GM18511 (cell line): Measurements from ENCODE around the gene GALNT6.
"Not testable (repeated sequence)": the region's sequence is repeated elsewhere in the genome, so short reads cannot be mapped to it uniquely, and the experiment has no call there.

Experiments used
- ATAC-seq: cut with Tn5 transposase; IDR thresholded peaks from one replicate; pipeline ENCODE4 v1.9.1; 2021; ENCODE audit warnings: mild to moderate bottlenecking, moderate library complexity; ENCODE audit not compliant: unreplicated experiment

Gene GALNT6

GRCh38 chr12:51361161-51362016, 29.8 kb downstream of the GALNT6 start:
- no peak for ATAC-seq

- ATAC-seq = no peak
These were observed 30.9 kb downstream of the GALNT6 start for GRCh38 chr12:51360315-51360714.

- ATAC-seq = no peak
These were observed 31.4 kb downstream of the GALNT6 start for GRCh38 chr12:51359851-51360250.

GRCh38 chr12:51358496-51358895, 32.7 kb downstream of the GALNT6 start:
- ATAC-seq = no peak

GRCh38 chr12:51357374-51358047, 33.7 kb downstream of the GALNT6 start:
- ATAC-seq = no peak

- ATAC-seq = no peak
These were observed 39.2 kb downstream of the GALNT6 start for GRCh38 chr12:51351913-51352532.

GRCh38 chr12:51349026-51349425, 42.2 kb downstream of the GALNT6 start:
- no peak for ATAC-seq

GRCh38 chr12:51348116-51348515, 43.1 kb downstream of the GALNT6 start:
- ATAC-seq = no peak

- ATAC-seq = no peak
These were observed 44.6 kb downstream of the GALNT6 start, which contains the start of gene CELA1 for GRCh38 chr12:51346581-51346980. Gene CELA1, minus strand, starts transcription at chr12:51346679. Its CDS starts 41 bp downstream, at chr12:51346638.

- no peak for ATAC-seq
These were observed 45.5 kb downstream of the GALNT6 start for GRCh38 chr12:51345681-51346080.

- ATAC-seq = no peak
These were observed 48.0 kb downstream of the GALNT6 start for GRCh38 chr12:51343201-51343600.

GRCh38 chr12:51342416-51342815, 48.8 kb downstream of the GALNT6 start:
- ATAC-seq = no peak

GRCh38 chr12:51341251-51342007, 49.8 kb downstream of the GALNT6 start:
- no peak for ATAC-seq

- no peak for ATAC-seq
These were observed 51.5 kb downstream of the GALNT6 start for GRCh38 chr12:51339750-51340149.

GRCh38 chr12:51337336-51337735, 53.9 kb downstream of the GALNT6 start:
- not testable (repeated sequence) for ATAC-seq

GRCh38 chr12:51335931-51336330, 55.3 kb downstream of the GALNT6 start:
- ATAC-seq = no peak

GRCh38 chr12:51334764-51335163, 56.4 kb downstream of the GALNT6 start:
- no peak for ATAC-seq

- no peak for ATAC-seq
These were observed 57.7 kb downstream of the GALNT6 start for GRCh38 chr12:51333536-51333935.

- ATAC-seq = no peak
These were observed 61.0 kb downstream of the GALNT6 start for GRCh38 chr12:51330186-51330585.

- no peak for ATAC-seq
These were observed 61.5 kb downstream of the GALNT6 start for GRCh38 chr12:51329742-51330141.

- no peak for ATAC-seq
These were observed 62.6 kb downstream of the GALNT6 start for GRCh38 chr12:51328587-51328986.
